ENCODE data around the gene SUV39H1. TPM values are rescaled to one million over a fixed set of nuclear protein-coding genes. Genes with fewer than 3 reads are reported as not detected.
A peak's percentile ranks its signal among the peaks of the same experiment; 100 is the strongest.

The SUV39H1 gene
- total RNA-seq, 2 experiments from 2014 or later, result 30.3 to 33.2 TPM

DNA sequence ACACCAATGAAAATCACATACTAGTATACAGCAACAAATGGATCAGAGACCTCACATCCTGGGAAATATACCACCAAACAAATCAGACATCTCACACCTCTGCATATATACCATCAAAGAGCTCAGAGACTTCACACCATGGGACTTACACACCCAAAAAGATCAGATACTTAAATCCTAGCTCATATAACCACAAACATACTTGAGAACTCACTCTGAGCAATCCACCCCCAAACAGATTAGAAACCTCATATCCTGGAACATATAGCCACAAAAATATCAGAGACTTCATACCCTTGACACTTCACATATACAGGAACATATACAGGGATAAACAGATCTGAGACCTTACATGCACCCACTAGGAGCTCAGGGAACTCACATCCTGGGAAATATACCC is 32.1 kb downstream of the SUV39H1 start:
- Mint-ChIP-seq H3K4me1 (peaks cover 20% of the 10 kb centered on the region), H3K36me3 (ENCODE audit: low read depth) (peaks cover 37% of the 10 kb centered on the region), H3K9me3 (peaks cover 25% of the 10 kb centered on the region), H3K27ac (no peak overlapping the region), H3K4me3 (no peak overlapping the region), H3K27me3 (no peaks in the 10 kb centered on the region)
- POLR2A ChIA-PET, result interaction anchor here (1.7 to 1.9 kb wide), 2 partner anchors 9 to 15 kb away, joined by 7 to 12 read pairs; no protein-coding TSS in a partner anchor
- CTCF ChIA-PET, result no interaction called here
- no peak for DNase-seq

DNA sequence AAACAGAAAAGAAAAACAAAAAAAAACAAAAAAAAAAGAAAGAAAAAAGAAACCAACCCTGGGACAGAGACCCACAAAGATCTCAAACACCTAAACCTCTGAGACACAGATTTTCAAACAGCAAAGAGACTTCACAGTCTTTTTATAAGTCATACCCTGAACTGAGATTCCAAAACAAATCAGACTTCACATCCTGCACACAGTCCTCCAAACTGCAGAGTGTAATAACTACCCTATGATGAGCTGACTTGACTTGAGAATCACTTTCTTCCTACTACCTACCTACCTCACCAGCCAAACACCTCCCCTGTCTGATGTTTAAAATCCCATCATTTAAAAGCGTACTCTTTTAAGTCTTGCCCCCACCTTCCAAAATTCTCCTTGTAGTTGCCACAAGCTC is 39.8 kb downstream of the SUV39H1 start:
- Mint-ChIP-seq H3K4me3 (peak overlapping the region; percentile 91), H3K9me3 (no peaks in the 10 kb centered on the region), H3K27me3 (no peaks in the 10 kb centered on the region), H3K4me1 (peaks cover 19% of the 10 kb centered on the region), H3K27ac (peak overlapping the region; percentile 96), H3K36me3 (ENCODE audit: low read depth) (peaks cover 3% of the 10 kb centered on the region)
- ChIA-PET POLR2A (interaction anchor here (1.1 to 4.4 kb wide), 13 partner anchors 12 to 436 kb away, joined by 3 to 59 read pairs (median 7); partner anchors contain the start of genes HDAC6, PLP2, RBM3 and SLC35A2), CTCF (no interaction called here)
- DNase-seq, result no peak

DNA sequence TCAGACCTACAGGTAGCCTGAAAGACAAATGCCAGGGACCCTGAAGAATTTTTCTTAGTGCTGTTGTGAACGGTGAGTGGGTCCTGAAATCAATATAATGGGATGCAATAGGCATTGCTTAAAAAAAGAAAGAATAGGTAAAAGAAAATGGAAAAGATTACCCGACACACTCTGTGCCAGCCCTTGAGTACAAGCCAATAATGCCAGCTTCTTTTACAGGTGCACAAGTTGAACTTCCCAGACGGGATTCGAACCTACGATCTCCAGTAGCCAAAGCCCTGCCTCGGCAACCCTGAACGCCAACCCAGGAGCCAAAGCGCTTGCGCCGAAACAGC is 40.3 kb downstream of the SUV39H1 start:
- ChIA-PET POLR2A (interaction anchor here (0.6 to 4.4 kb wide), 28 partner anchors 8 to 435 kb away, joined by 3 to 59 read pairs (median 4); partner anchors contain the start of genes HDAC6, PLP2, PQBP1 and RBM3), CTCF (interaction anchor here (1.1 to 1.2 kb wide), 3 partner anchors 41 to 197 kb away, joined by 3 to 4 read pairs (median 3); partner anchors contain the start of genes HDAC6 and TBC1D25)
- Mint-ChIP-seq H3K4me1 (peaks cover 19% of the 10 kb centered on the region), H3K27me3 (no peaks in the 10 kb centered on the region), H3K9me3 (no peaks in the 10 kb centered on the region), H3K4me3 (peak overlapping the region; percentile 91), H3K36me3 (ENCODE audit: low read depth) (peaks cover 3% of the 10 kb centered on the region), H3K27ac (peak overlapping the region; percentile 96)
- DNase-seq, result no peak

- Mint-ChIP-seq H3K27me3 (no peaks in the 10 kb centered on the region), H3K36me3 (ENCODE audit: low read depth) (peaks cover 1% of the 10 kb centered on the region), H3K9me3 (no peaks in the 10 kb centered on the region), H3K27ac (peak overlapping the region; percentile 96), H3K4me1 (peaks cover 19% of the 10 kb centered on the region), H3K4me3 (peak overlapping the region; percentile 91)
- ChIA-PET POLR2A (interaction anchor here (0.6 to 4.4 kb wide), 30 partner anchors 9 to 435 kb away, joined by 3 to 59 read pairs (median 4); partner anchors contain the start of genes HDAC6, PLP2, PQBP1 and RBM3), CTCF (interaction anchor here (1.1 to 1.2 kb wide), 3 partner anchors 42 to 198 kb away, joined by 3 to 4 read pairs (median 3); partner anchors contain the start of genes HDAC6 and TBC1D25)
- DNase-seq, result peak; percentile 91
These were observed 40.8 kb downstream of the SUV39H1 start for GRCh38 chrX:48737213-48737938.

- DNase-seq, result no peak
- no peaks in the 10 kb centered on the region for H3K27me3 Mint-ChIP-seq
- H3K27ac Mint-ChIP-seq, result peak overlapping the region; percentile 96
- POLR2A ChIA-PET, result interaction anchor here (0.9 to 4.4 kb wide), 20 partner anchors 9 to 304 kb away, joined by 3 to 59 read pairs (median 7); partner anchors contain the start of genes HDAC6, PQBP1, RBM3 and SLC35A2
- peak overlapping the region; percentile 91 for H3K4me3 Mint-ChIP-seq
- CTCF ChIA-PET, result interaction anchor here (1.1 to 1.2 kb wide), 2 partner anchors 64 to 199 kb away, joined by 3 read pairs; partner anchors contain the start of genes HDAC6 and TBC1D25
- no peaks in the 10 kb centered on the region for H3K36me3 Mint-ChIP-seq (ENCODE audit: low read depth)
- H3K4me1 Mint-ChIP-seq, result peaks cover 19% of the 10 kb centered on the region
- H3K9me3 Mint-ChIP-seq, result no peaks in the 10 kb centered on the region
These were observed 41.4 kb downstream of the SUV39H1 start for GRCh38 chrX:48737940-48738339.

GRCh38 chrX:48741834-48742233 is 45.3 kb downstream of the SUV39H1 start:
- POLR2A ChIA-PET, result no interaction called here
- Mint-ChIP-seq H3K4me1 (peaks cover 11% of the 10 kb centered on the region), H3K27me3 (peaks cover 1% of the 10 kb centered on the region), H3K27ac (no peak overlapping the region), H3K9me3 (no peaks in the 10 kb centered on the region), H3K36me3 (ENCODE audit: low read depth) (no peaks in the 10 kb centered on the region), H3K4me3 (no peak overlapping the region)
- CTCF ChIA-PET, result no interaction called here
- no peak for DNase-seq

GRCh38 chrX:48745222-48745621 is 48.7 kb downstream of the SUV39H1 start:
- H3K27ac Mint-ChIP-seq, result no peak overlapping the region
- no peak for DNase-seq
- H3K36me3 Mint-ChIP-seq (ENCODE audit: low read depth), result no peaks in the 10 kb centered on the region
- H3K27me3 Mint-ChIP-seq, result peaks cover 1% of the 10 kb centered on the region
- no peaks in the 10 kb centered on the region for H3K9me3 Mint-ChIP-seq
- ChIA-PET POLR2A (no interaction called here), CTCF (no interaction called here)
- H3K4me1 Mint-ChIP-seq, result peaks cover 1% of the 10 kb centered on the region
- H3K4me3 Mint-ChIP-seq, result no peak overlapping the region

GRCh38 chrX:48747415-48748016 is 51.0 kb downstream of the SUV39H1 start:
- H3K4me1 Mint-ChIP-seq, result peaks cover 11% of the 10 kb centered on the region
- no peak for DNase-seq
- POLR2A ChIA-PET, result no interaction called here
- no peaks in the 10 kb centered on the region for H3K9me3 Mint-ChIP-seq
- H3K27ac Mint-ChIP-seq, result no peak overlapping the region
- H3K4me3 Mint-ChIP-seq, result no peak overlapping the region
- H3K27me3 Mint-ChIP-seq, result peaks cover 1% of the 10 kb centered on the region
- CTCF ChIA-PET, result interaction anchor here (0.7 kb wide), 1 partner anchor 97 kb away, joined by 5 read pairs; no protein-coding TSS in a partner anchor
- no peaks in the 10 kb centered on the region for H3K36me3 Mint-ChIP-seq (ENCODE audit: low read depth)

DNA sequence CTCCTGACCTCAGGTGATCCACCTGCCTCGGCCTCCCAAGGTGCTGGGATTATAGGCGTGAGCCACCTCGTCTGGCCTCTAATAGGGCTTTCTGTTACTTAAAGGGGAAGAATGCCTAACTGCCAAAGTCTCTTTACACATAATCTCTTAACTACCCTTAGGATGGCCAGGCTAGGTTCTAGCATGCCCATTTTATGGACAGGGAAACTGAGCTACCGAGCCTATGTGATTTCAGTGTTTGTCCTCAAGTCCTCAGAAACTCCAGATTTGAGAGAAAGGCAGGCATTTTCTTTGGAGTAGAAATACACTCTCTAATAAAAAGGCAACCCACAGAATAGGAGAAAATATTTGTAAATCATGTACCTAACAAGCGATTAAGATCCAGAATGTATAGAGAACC is 52.6 kb downstream of the SUV39H1 start:
- no peak overlapping the region for H3K4me3 Mint-ChIP-seq
- DNase-seq, result no peak
- CTCF ChIA-PET, result no interaction called here
- no peak overlapping the region for H3K27ac Mint-ChIP-seq
- no peaks in the 10 kb centered on the region for H3K9me3 Mint-ChIP-seq
- H3K36me3 Mint-ChIP-seq (ENCODE audit: low read depth), result no peaks in the 10 kb centered on the region
- peaks cover 11% of the 10 kb centered on the region for H3K4me1 Mint-ChIP-seq
- H3K27me3 Mint-ChIP-seq, result peaks cover 1% of the 10 kb centered on the region
- POLR2A ChIA-PET, result interaction anchor here (0.8 kb wide), 2 partner anchors 12 kb away, joined by 3 read pairs; no protein-coding TSS in a partner anchor

GRCh38 chrX:48751343-48751742 is 54.8 kb downstream of the SUV39H1 start:
- ChIA-PET POLR2A (interaction anchor here (1.0 kb wide), 1 partner anchor 38 kb away, joined by 3 read pairs; no protein-coding TSS in a partner anchor), CTCF (no interaction called here)
- Mint-ChIP-seq H3K9me3 (no peaks in the 10 kb centered on the region), H3K27me3 (no peaks in the 10 kb centered on the region), H3K27ac (peak overlapping the region; percentile 18), H3K36me3 (ENCODE audit: low read depth) (no peaks in the 10 kb centered on the region), H3K4me1 (peaks cover 11% of the 10 kb centered on the region), H3K4me3 (no peak overlapping the region)
- no peak for DNase-seq

GRCh38 chrX:48752498-48752897 is 56.0 kb downstream of the SUV39H1 start:
- no peak for DNase-seq
- Mint-ChIP-seq H3K27me3 (no peaks in the 10 kb centered on the region), H3K4me3 (no peak overlapping the region), H3K4me1 (peaks cover 11% of the 10 kb centered on the region), H3K36me3 (ENCODE audit: low read depth) (no peaks in the 10 kb centered on the region), H3K27ac (no peak overlapping the region), H3K9me3 (no peaks in the 10 kb centered on the region)
- ChIA-PET POLR2A (interaction anchor here (1.0 to 1.2 kb wide), 2 partner anchors 16 to 39 kb away, joined by 3 to 4 read pairs; no protein-coding TSS in a partner anchor), CTCF (no interaction called here)

DNA sequence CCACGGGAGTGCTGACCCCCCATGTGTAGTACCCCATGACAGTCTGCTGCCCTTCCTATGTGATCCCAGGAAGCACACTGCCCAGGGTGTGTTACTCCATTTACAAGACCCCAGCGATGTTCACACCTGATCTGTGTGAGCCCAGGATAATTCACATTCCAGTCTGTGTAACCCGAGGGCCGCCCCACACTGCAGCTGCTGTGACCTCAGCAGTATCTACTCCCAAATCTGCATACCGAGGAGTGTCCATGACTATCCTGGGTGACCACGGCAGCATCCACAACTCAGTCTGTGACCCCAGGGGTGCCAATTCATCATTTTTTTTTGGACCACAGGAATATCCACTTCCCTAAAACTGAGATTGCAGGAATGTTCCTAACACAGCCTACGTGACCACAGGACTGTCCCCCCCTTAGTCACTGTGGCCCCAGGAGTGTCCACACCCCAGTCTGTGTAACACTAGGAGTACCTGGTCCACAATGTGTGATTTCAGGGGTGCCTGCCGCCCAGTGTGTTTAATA is 57.2 kb downstream of the SUV39H1 start:
- Mint-ChIP-seq H3K27ac (no peak overlapping the region), H3K4me3 (no peak overlapping the region), H3K4me1 (peaks cover 11% of the 10 kb centered on the region), H3K9me3 (no peaks in the 10 kb centered on the region), H3K36me3 (ENCODE audit: low read depth) (no peaks in the 10 kb centered on the region), H3K27me3 (no peaks in the 10 kb centered on the region)
- DNase-seq, result no peak
- ChIA-PET POLR2A (no interaction called here), CTCF (no interaction called here)

DNA sequence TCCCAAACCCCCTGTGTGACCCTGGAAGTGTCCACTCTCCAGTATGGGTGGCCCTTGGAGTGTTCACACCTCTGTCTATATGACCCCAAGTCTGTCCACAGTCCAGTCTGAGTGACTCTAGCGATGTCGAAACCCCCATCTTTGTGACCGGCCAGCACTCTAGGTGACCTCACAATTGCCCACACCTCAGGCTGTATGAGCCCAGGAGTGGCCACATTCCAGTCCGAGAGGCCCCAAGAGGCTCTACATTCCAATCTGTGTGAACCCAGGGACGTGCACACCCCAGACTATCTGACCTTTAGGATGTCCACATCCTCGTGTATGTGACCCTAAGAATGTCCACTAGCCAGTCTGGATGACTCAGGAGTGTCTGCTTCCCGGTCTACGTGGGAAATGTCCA is 57.7 kb downstream of the SUV39H1 start:
- H3K27ac Mint-ChIP-seq, result no peak overlapping the region
- POLR2A ChIA-PET, result no interaction called here
- H3K4me3 Mint-ChIP-seq, result no peak overlapping the region
- no peaks in the 10 kb centered on the region for H3K9me3 Mint-ChIP-seq
- no peaks in the 10 kb centered on the region for H3K27me3 Mint-ChIP-seq
- CTCF ChIA-PET, result no interaction called here
- no peaks in the 10 kb centered on the region for H3K36me3 Mint-ChIP-seq (ENCODE audit: low read depth)
- H3K4me1 Mint-ChIP-seq, result peaks cover 11% of the 10 kb centered on the region
- DNase-seq, result no peak
